OCI-LY3 (cell line): Measurements from ENCODE around the gene BRI3.

ENCODE experiments used
- CTCF ChIP-seq: fragments of 200-600, 300-600 bp; sonication (generic); IDR thresholded peaks from 2 replicates; pipeline ENCODE4 v1.5.1; 2014; ENCODE audit warnings: antibody characterized with exemption, low read length, low read depth
- EZH2phosphoT487 ChIP-seq: fragments of 200-600 bp; shearing (Covaris generic); IDR thresholded peaks from 2 replicates; pipeline ENCODE4 v1.6.1; 2018; ENCODE audit warnings: antibody characterized with exemption, mixed run types, low read depth

- TF ChIP-seq EZH2phosphoT487, result no peak
- TF ChIP-seq CTCF, result no peak
These were observed 36.0 kb downstream of the BRI3 start for GRCh38 chr7:98317366-98318040.
